Keratinocyte (primary cell): ENCODE data around the gene ANKRD17. TPM values are rescaled to one million over a fixed set of nuclear protein-coding genes. Genes with fewer than 3 reads are reported as not detected.
A peak's percentile ranks its signal among the peaks of the same experiment; 100 is the strongest.

Experiments
- DNase-seq: peaks from one replicate; pipeline ENCODE4 v3.0.0-alpha.2; 2011; ENCODE audit warnings: low read depth, missing footprints, low spot score
- FAIRE-seq: peaks from 2 replicates; lab custom pipeline; 2011; peaks lifted over from hg19 to GRCh38; lab: Jason Lieb, UNC
- H2AFZ ChIP-seq: 2 replicates; pipeline ENCODE4 v1.6.0; 2012; ENCODE audit warnings: low read length, control low read depth, inconsistent platforms; ENCODE audit not compliant: control insufficient read depth
- H3K27ac ChIP-seq: 2 replicates; pipeline ENCODE4 v1.5.1; 2011; ENCODE audit warnings: low read length; ENCODE audit not compliant: control insufficient read depth, insufficient read depth
- H3K27me3 ChIP-seq: 3 replicates; pipeline ENCODE4 v1.6.0; 2011; ENCODE audit warnings: low read length; ENCODE audit not compliant: control insufficient read depth, insufficient read depth; ENCODE audit errors: extremely low read depth
- H3K36me3 ChIP-seq, 2 experiments: 2 replicates in 1 of 2; 3 replicates in 1 of 2; pipeline ENCODE4 v1.5.1; 2011; ENCODE audit warnings: low read length in 2 of 2, mild to moderate bottlenecking in 1 of 2; ENCODE audit not compliant: control insufficient read depth in 2 of 2, insufficient read depth in 2 of 2; ENCODE audit errors: extremely low read depth in 1 of 2
- H3K4me1 ChIP-seq: 3 replicates; pipeline ENCODE4 v1.5.1; 2011; ENCODE audit warnings: low read length; ENCODE audit not compliant: control insufficient read depth, insufficient read depth; ENCODE audit errors: extremely low read depth
- H3K4me2 ChIP-seq: 3 replicates; pipeline ENCODE4 v1.6.0; 2011; ENCODE audit warnings: low read depth, low read length; ENCODE audit not compliant: control insufficient read depth, insufficient read depth; ENCODE audit errors: extremely low read depth
- H3K4me3 ChIP-seq, 3 experiments: fragments of 200-600 bp in 1 of 3; sonication (generic) in 1 of 3; 2 replicates in 2 of 3; 3 replicates in 1 of 3; pipeline ENCODE4 v1.5.1; 2011 to 2016; ENCODE audit warnings: low read length in 3 of 3, mild to moderate bottlenecking in 3 of 3, control low read depth in 2 of 3, inconsistent platforms in 1 of 3, low read depth in 1 of 3, mixed read lengths in 1 of 3, mixed run types in 1 of 3, moderate library complexity in 1 of 3; ENCODE audit not compliant: control insufficient read depth in 2 of 3, insufficient read depth in 2 of 3; ENCODE audit errors: extremely low read depth in 1 of 3
- H3K79me2 ChIP-seq: 2 replicates; pipeline ENCODE4 v1.6.0; 2012; ENCODE audit warnings: low read length; ENCODE audit not compliant: control insufficient read depth, insufficient read depth
- H3K9ac ChIP-seq: 3 replicates; pipeline ENCODE4 v1.6.0; 2011; ENCODE audit warnings: low read length; ENCODE audit not compliant: control insufficient read depth, insufficient read depth; ENCODE audit errors: extremely low read depth
- H3K9me1 ChIP-seq: 3 replicates; pipeline ENCODE4 v1.6.0; 2011; ENCODE audit warnings: low read length; ENCODE audit not compliant: control insufficient read depth, insufficient read depth; ENCODE audit errors: extremely low read depth
- H3K9me3 ChIP-seq: 2 replicates; pipeline ENCODE4 v1.5.1; 2012; ENCODE audit warnings: low read depth, low read length; ENCODE audit not compliant: control insufficient read depth
- H4K20me1 ChIP-seq: 3 replicates; pipeline ENCODE4 v1.6.0; 2011; ENCODE audit warnings: low read length; ENCODE audit not compliant: control insufficient read depth, insufficient read depth; ENCODE audit errors: extremely low read depth
- CTCF ChIP-seq, 3 experiments: IDR thresholded peaks in 1 of 3; conservative IDR thresholded peaks in 1 of 3; optimal IDR thresholded peaks in 1 of 3; 2 replicates in 2 of 3; 3 replicates in 1 of 3; pipeline versions ENCODE3 to v1.5.1; 2011; ENCODE audit warnings: low read length in 3 of 3, mild to moderate bottlenecking in 3 of 3, moderate library complexity in 2 of 3, control low read depth in 1 of 3, inconsistent platforms in 1 of 3; ENCODE audit not compliant: insufficient read depth in 2 of 3; ENCODE audit errors: extremely low read depth in 1 of 3
- EZH2 ChIP-seq: IDR thresholded peaks from one replicate; pipeline ENCODE4 v1.6.1; 2012; ENCODE audit warnings: inconsistent platforms, mild to moderate bottlenecking, low read length, moderate library complexity
- dilution Hi-C: fragments of 300-500 bp; cut with MboI; formaldehyde crosslinking; loops from one replicate; pipeline ENCODE4 v1.7.0; 2020; ENCODE audit warnings: low sequenced_read_pairs; ENCODE audit not compliant: extremely low pct_ligation_motif_present
- polyA plus RNA-seq, 5 experiments: library from polyadenylated mRNA; depleted of rRNA in 3 of 5; stranded (reverse) in 3 of 5; stranded (forward) in 1 of 5; unstranded in 1 of 5; fragments of >200 nt; gene quantifications; 1 replicate in 1 of 5; 2 replicates in 3 of 5; 3 replicates in 1 of 5; pipeline versions ENCODE4 v1.2.1 to v1.2.3, GENCODE V29; 2011 to 2012; ENCODE audit warnings: missing spikeins in 2 of 5, low read depth in 1 of 5, low replicate concordance in 1 of 5

The ANKRD17 gene
- polyA plus RNA-seq, 1 donor (not counting 4 experiments of a cell fraction or from before 2014, with no cell fraction given): 51.5 TPM

GRCh38 chr4:73259571-73260090 lies 1.0 kb upstream of the ANKRD17 start:
- peaks cover 53% of the 10 kb centered on the region for H3K79me2 ChIP-seq
- dilution Hi-C loops: no loop called here
- DNase-seq (no peak), FAIRE-seq (peak; percentile 53)
- H3K4me3 ChIP-seq: peak overlapping the region; percentile 60 to 98 (median 93)
- peaks cover 0 to 2% of the 10 kb centered on the region in 2 experiments for H3K36me3 ChIP-seq
- no peaks in the 10 kb centered on the region for H3K9me3 ChIP-seq
- H2AFZ ChIP-seq: peak overlapping the region; percentile 91
- peaks cover 6% of the 10 kb centered on the region for H4K20me1 ChIP-seq
- TF ChIP-seq EZH2 (no peak), CTCF (optimal IDR thresholded peaks at IDR 0.05 in 1 of 3, IDR thresholded peaks at IDR 0.05 in 1 of 3, conservative IDR thresholded peaks at IDR 0.05 in 1 of 3; ENCODE audit: extremely low read depth in 1 of 3, insufficient read depth in 2 of 3, low read length in 3 of 3) (no peak)
- H3K4me2 ChIP-seq: peak overlapping the region; percentile 77
- peak overlapping the region; percentile 96 for H3K27ac ChIP-seq
- H3K4me1 ChIP-seq: peaks cover 17% of the 10 kb centered on the region
- peak overlapping the region; percentile 92 for H3K9ac ChIP-seq
- no peaks in the 10 kb centered on the region for H3K9me1 ChIP-seq
- no peaks in the 10 kb centered on the region for H3K27me3 ChIP-seq

- no peaks in the 10 kb centered on the region for H3K9me3 ChIP-seq
- no peak for FAIRE-seq
- H3K36me3 ChIP-seq: peaks cover 0 to 2% of the 10 kb centered on the region in 2 experiments
- H3K9ac ChIP-seq: peak overlapping the region; percentile 92
- peak overlapping the region; percentile 96 for H3K27ac ChIP-seq
- no peaks in the 10 kb centered on the region for H3K27me3 ChIP-seq
- H4K20me1 ChIP-seq: peaks cover 6% of the 10 kb centered on the region
- H3K4me2 ChIP-seq: no peak overlapping the region
- H3K9me1 ChIP-seq: no peaks in the 10 kb centered on the region
- peaks cover 17% of the 10 kb centered on the region for H3K4me1 ChIP-seq
- no peak for DNase-seq
- TF ChIP-seq CTCF (optimal IDR thresholded peaks at IDR 0.05 in 1 of 3, IDR thresholded peaks at IDR 0.05 in 1 of 3, conservative IDR thresholded peaks at IDR 0.05 in 1 of 3; ENCODE audit: extremely low read depth in 1 of 3, insufficient read depth in 2 of 3, low read length in 3 of 3) (peak in 1 of 3 experiments; percentile 51), EZH2 (no peak)
- peak overlapping the region; percentile 60 to 98 (median 90) for H3K4me3 ChIP-seq
- peak overlapping the region; percentile 65 for H2AFZ ChIP-seq
- dilution Hi-C loops: no loop called here
- H3K79me2 ChIP-seq: peaks cover 65% of the 10 kb centered on the region
These were observed 237 bp downstream of the ANKRD17 start for GRCh38 chr4:73258436-73258685.
